Panc1 (cell line): Measurements from ENCODE around the gene TTC34. TPM values are rescaled to one million over a fixed set of nuclear protein-coding genes. Genes with fewer than 3 reads are reported as not detected.

Experiments
- ATAC-seq: fragments of 200-7000 bp; cut with Tn5 transposase; 2 replicates; pipeline ENCODE4 v1.9.1; 2020; ENCODE audit warnings: mild to moderate bottlenecking, moderate library complexity
- BruUV-seq: library from RNA; stranded (reverse); fragments of 400-500 nt; replicated peaks from 2 replicates; lab custom pipeline; 2021; lab: Mats Ljungman, UMichigan
- CTCF ChIA-PET: fragments of 300-600 bp; sonication (Branson Sonifier 250); formaldehyde crosslinking; loops from one replicate; lab custom pipeline; 2022; ENCODE audit warnings: antibody characterized with exemption; lab: Charles Lee
- POLR2A ChIA-PET: fragments of 300-600 bp; sonication (Branson Sonifier 250); formaldehyde crosslinking; loops from one replicate; lab custom pipeline; 2022; ENCODE audit warnings: antibody characterized with exemption; lab: Charles Lee
- DNase-seq: peaks from one replicate; pipeline ENCODE4 v3.0.0-alpha.2; 2010; ENCODE audit warnings: low read depth, low spot score
- H3K27ac ChIP-seq: 2 replicates; pipeline ENCODE4 v1.5.1; 2011; ENCODE audit warnings: mild to moderate bottlenecking, low read length, inconsistent platforms
- H3K27me3 ChIP-seq: fragments of 200-500 bp; sonication (Bioruptor generic); 2 replicates; pipeline ENCODE4 v1.6.0; 2014; ENCODE audit warnings: low read length, inconsistent platforms; ENCODE audit not compliant: control insufficient read depth, insufficient read depth
- H3K36me3 ChIP-seq: fragments of 200-500 bp; sonication (Bioruptor generic); 2 replicates; pipeline ENCODE4 v1.5.1; 2014; ENCODE audit warnings: inconsistent platforms, mild to moderate bottlenecking, low read length, moderate library complexity; ENCODE audit not compliant: control insufficient read depth, insufficient read depth
- H3K4me1 ChIP-seq: 2 replicates; pipeline ENCODE4 v1.5.1; 2011; ENCODE audit warnings: inconsistent platforms, mild to moderate bottlenecking, low read length, moderate library complexity; ENCODE audit not compliant: control insufficient read depth, insufficient read depth
- H3K4me3 ChIP-seq, 2 experiments: 2 replicates each; pipeline ENCODE4 v1.5.1; 2011 to 2012; ENCODE audit warnings: low read depth in 2 of 2, low read length in 2 of 2, mild to moderate bottlenecking in 2 of 2, inconsistent platforms in 1 of 2, moderate library complexity in 1 of 2
- H3K9me3 ChIP-seq: fragments of 200-500 bp; sonication (Bioruptor generic); 2 replicates; pipeline ENCODE4 v1.5.1; 2014; ENCODE audit warnings: low read depth, mild to moderate bottlenecking, inconsistent platforms, low read length, moderate library complexity; ENCODE audit not compliant: control insufficient read depth, insufficient read depth
- POLR2AphosphoS5 ChIP-seq: IDR thresholded peaks from 2 replicates; pipeline ENCODE4 v1.6.1; 2012; ENCODE audit warnings: mild to moderate bottlenecking, low read depth, low read length, moderate library complexity
- SIN3A ChIP-seq: IDR thresholded peaks from 2 replicates; pipeline ENCODE4 v1.6.1; 2012; ENCODE audit warnings: low read depth, mild to moderate bottlenecking, low read length, moderate library complexity, borderline replicate concordance; ENCODE audit not compliant: insufficient read depth
- TCF7L2 ChIP-seq: IDR thresholded peaks from 2 replicates; pipeline ENCODE4 v1.6.1; 2011; ENCODE audit warnings: mild to moderate bottlenecking, low read depth, low read length, inconsistent platforms
- in situ Hi-C: cut with HindIII; loops from 2 replicates; pipeline ENCODE4 v1.10.0; 2016; ENCODE audit warnings: low sequenced_read_pairs, low pct_unique_long_range_greater_than_20kb
- intact Hi-C: fragments of 100-400 bp; cut with micrococcal nuclease; formaldehyde crosslinking; loops from one replicate; pipeline ENCODE4 v1.10.0; 2022; ENCODE audit not compliant: unreplicated experiment
- total RNA-seq: library from RNA; stranded (reverse); gene quantifications from one replicate; pipeline ENCODE4 v1.2.1, GENCODE V29; 2021; ENCODE audit not compliant: unreplicated experiment
- TF ChIP-seq, protein P1 (sequence below): fragments of 450-650 bp; IDR thresholded peaks from 2 replicates; pipeline ENCODE4 v1.5.1; 2017; ENCODE audit warnings: mild to moderate bottlenecking
- TF ChIP-seq, protein P2 (sequence below), 2 experiments: IDR thresholded peaks; 2 replicates each; pipeline ENCODE4 v1.6.1; 2011 to 2012; ENCODE audit warnings: low read depth in 2 of 2, control low read depth in 1 of 2, low read length in 1 of 2, mild to moderate bottlenecking in 1 of 2, moderate library complexity in 1 of 2; ENCODE audit not compliant: insufficient read depth in 1 of 2

TTC34 gene
- total RNA-seq, 1 experiment from 2014 or later = 1.5 TPM

DNA sequence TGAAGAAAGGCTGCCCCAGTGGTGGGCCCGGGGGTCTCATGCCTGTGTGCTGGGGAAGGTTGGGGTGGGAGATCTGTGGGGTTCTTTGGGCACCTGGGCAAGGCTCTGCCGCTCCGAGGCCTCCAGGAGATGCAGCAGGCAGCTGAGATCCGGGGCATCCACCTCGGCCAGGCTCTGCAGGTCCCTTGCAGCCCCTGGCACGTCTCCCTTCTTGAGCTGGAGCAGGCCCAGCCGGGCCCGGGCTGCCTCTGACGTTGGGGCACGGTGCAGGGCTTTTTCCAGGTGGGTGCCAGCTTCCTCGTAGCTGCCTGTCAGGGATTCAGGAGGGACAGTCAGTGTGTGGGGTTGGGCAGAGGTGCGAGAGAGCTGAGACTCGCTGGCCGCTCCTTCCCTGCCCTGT lies 157.3 kb downstream of the TTC34 start:
- DNase-seq (no peak), ATAC-seq (no peak)
- Histone ChIP-seq H3K4me3 (no peak overlapping the region), H3K27ac (no peak overlapping the region), H3K36me3 (no peaks in the 10 kb centered on the region), H3K27me3 (no peaks in the 10 kb centered on the region), H3K4me1 (peaks cover 6% of the 10 kb centered on the region; the same call in 1 of the 2 replicates), H3K9me3 (peaks cover 3% of the 10 kb centered on the region; the same call in 1 of the 2 replicates)
- ChIA-PET CTCF (no interaction called here), POLR2A (no interaction called here)
- no TSS peak for BruUV-seq
- no peak for TF ChIP-seq TCF7L2
- no peak for TF ChIP-seq SIN3A
- no peak for TF ChIP-seq POLR2AphosphoS5
- TF ChIP-seq, protein P1, sequence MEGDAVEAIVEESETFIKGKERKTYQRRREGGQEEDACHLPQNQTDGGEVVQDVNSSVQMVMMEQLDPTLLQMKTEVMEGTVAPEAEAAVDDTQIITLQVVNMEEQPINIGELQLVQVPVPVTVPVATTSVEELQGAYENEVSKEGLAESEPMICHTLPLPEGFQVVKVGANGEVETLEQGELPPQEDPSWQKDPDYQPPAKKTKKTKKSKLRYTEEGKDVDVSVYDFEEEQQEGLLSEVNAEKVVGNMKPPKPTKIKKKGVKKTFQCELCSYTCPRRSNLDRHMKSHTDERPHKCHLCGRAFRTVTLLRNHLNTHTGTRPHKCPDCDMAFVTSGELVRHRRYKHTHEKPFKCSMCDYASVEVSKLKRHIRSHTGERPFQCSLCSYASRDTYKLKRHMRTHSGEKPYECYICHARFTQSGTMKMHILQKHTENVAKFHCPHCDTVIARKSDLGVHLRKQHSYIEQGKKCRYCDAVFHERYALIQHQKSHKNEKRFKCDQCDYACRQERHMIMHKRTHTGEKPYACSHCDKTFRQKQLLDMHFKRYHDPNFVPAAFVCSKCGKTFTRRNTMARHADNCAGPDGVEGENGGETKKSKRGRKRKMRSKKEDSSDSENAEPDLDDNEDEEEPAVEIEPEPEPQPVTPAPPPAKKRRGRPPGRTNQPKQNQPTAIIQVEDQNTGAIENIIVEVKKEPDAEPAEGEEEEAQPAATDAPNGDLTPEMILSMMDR = no peak
- TF ChIP-seq, protein P2, sequence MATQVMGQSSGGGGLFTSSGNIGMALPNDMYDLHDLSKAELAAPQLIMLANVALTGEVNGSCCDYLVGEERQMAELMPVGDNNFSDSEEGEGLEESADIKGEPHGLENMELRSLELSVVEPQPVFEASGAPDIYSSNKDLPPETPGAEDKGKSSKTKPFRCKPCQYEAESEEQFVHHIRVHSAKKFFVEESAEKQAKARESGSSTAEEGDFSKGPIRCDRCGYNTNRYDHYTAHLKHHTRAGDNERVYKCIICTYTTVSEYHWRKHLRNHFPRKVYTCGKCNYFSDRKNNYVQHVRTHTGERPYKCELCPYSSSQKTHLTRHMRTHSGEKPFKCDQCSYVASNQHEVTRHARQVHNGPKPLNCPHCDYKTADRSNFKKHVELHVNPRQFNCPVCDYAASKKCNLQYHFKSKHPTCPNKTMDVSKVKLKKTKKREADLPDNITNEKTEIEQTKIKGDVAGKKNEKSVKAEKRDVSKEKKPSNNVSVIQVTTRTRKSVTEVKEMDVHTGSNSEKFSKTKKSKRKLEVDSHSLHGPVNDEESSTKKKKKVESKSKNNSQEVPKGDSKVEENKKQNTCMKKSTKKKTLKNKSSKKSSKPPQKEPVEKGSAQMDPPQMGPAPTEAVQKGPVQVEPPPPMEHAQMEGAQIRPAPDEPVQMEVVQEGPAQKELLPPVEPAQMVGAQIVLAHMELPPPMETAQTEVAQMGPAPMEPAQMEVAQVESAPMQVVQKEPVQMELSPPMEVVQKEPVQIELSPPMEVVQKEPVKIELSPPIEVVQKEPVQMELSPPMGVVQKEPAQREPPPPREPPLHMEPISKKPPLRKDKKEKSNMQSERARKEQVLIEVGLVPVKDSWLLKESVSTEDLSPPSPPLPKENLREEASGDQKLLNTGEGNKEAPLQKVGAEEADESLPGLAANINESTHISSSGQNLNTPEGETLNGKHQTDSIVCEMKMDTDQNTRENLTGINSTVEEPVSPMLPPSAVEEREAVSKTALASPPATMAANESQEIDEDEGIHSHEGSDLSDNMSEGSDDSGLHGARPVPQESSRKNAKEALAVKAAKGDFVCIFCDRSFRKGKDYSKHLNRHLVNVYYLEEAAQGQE (IDR thresholded peaks at IDR 0.05; ENCODE audit: insufficient read depth in 1 of 2, low read depth in 2 of 2, low read length in 1 of 2) = no peak
- in situ Hi-C loops (no loop called here), intact Hi-C loops (no loop called here)

DNA sequence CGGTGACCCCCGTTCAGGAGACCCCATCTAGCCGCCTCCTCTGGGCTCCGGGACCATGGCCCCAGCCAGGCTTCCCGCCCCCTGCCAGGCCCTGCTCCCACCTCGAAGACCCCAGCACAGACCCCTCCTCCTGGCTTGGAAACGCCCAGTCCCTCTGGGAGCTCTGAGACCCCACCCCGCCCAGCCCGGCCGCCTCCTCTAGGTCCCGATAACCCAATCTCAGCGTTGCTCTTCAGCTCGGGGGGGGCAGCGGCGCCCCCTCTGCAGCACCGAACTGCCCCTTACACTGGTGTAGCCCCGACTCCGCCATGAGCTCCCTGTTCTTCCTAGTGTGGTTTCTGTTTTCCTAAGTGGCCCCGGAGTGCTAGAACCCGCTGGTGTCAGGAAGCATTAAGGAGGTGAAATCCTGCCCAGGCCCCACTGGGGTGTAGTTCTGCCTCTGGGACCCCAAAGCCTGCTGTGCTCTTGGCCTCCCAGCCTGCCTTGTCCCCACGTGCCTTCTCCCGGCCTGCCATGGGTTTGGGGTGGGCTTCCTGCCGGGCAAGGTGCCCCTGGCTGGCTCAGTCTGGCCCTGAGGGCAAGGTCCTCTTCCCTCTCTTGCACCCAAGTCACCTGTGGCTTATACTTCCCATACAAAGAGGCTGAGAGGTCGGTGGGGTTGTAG lies 157.9 kb downstream of the TTC34 start:
- Histone ChIP-seq H3K27ac (no peak overlapping the region), H3K9me3 (peaks cover 3% of the 10 kb centered on the region; the same call in 1 of the 2 replicates), H3K4me1 (peaks cover 6% of the 10 kb centered on the region; the same call in 1 of the 2 replicates), H3K27me3 (no peaks in the 10 kb centered on the region), H3K36me3 (no peaks in the 10 kb centered on the region), H3K4me3 (peak overlapping the region; percentile 79 to 80)
- in situ Hi-C loops = no loop called here
- no TSS peak for BruUV-seq
- CTCF ChIA-PET = interaction anchor here (0.6 kb wide), 1 partner anchor 11 kb away, joined by 7 read pairs; no protein-coding TSS in a partner anchor
- DNase-seq (no peak), ATAC-seq (no peak; the same call in 1 of the 2 replicates)
- intact Hi-C loops = no loop called here
- TF ChIP-seq SIN3A (no peak), TCF7L2 (no peak), POLR2AphosphoS5 (no peak)
- TF ChIP-seq, protein P1 = no peak
- TF ChIP-seq, protein P2 (IDR thresholded peaks at IDR 0.05; ENCODE audit: insufficient read depth in 1 of 2, low read depth in 2 of 2, low read length in 1 of 2) = no peak
- POLR2A ChIA-PET = no interaction called here
